ENCODE measurements around the gene FSTL5. TPM values are rescaled to one million over a fixed set of nuclear protein-coding genes. Genes with fewer than 3 reads are reported as not detected.

FSTL5 gene
- total RNA-seq, 8 experiments from 2014 or later, result 0.17 to 31.3 (median 3.0) TPM

GRCh38 chr4:161554372-161554990 lies 609.3 kb downstream of the FSTL5 start:
- no peaks in the 10 kb centered on the region for H3K4me1 ChIP-seq (replicated peaks in 1 of 2)
- no peak overlapping the region for H3K27ac ChIP-seq
- no peak overlapping the region for H3K4me3 ChIP-seq
- peak in 7 of 8 experiments; percentile 37 to 87 (median 74) for ATAC-seq (replicated peaks in 6 of 8)
- WGBS, 10 experiments, result 29 to 66% (median 37%) methylated on average over 3 to 5 of the region's 5 CpGs
- in situ Hi-C loops (cut with MboI; ENCODE audit: low pct_unique_long_range_greater_than_20kb in 2 of 9, low sequenced_read_pairs in 9 of 9, unreplicated experiment in 9 of 9), result loop anchor here in 2 of 9 experiments (25.0 kb wide), 1 partner anchor 608 kb away; the partner anchor contains the start of gene FSTL5 (in 2 of the 2)

- peak in 1 of 8 experiments; percentile 36 for ATAC-seq (replicated peaks in 6 of 8)
- WGBS, 10 experiments, result 41 to 90% (median 82%) methylated on average over 3 to 5 of the region's 5 CpGs; no CpG with 5 or more reads in 2 of the 10 experiments
- Histone ChIP-seq H3K4me3 (no peak overlapping the region), H3K27ac (no peak overlapping the region), H3K4me1 (replicated peaks in 1 of 2) (no peaks in the 10 kb centered on the region)
- in situ Hi-C loops (cut with MboI; ENCODE audit: low pct_unique_long_range_greater_than_20kb in 2 of 9, low sequenced_read_pairs in 9 of 9, unreplicated experiment in 9 of 9), result no loop called here
Observed at GRCh38 chr4:161546902-161547301, 616.9 kb downstream of the FSTL5 start.

GRCh38 chr4:161540265-161540664 lies 623.5 kb downstream of the FSTL5 start:
- H3K27ac ChIP-seq, result no peak overlapping the region
- ATAC-seq (replicated peaks in 6 of 8), result no peak
- WGBS, 10 experiments, result 20 to 100% (median 81%) methylated on average over 1 of the region's 1 CpG; no CpG with 5 or more reads in 2 of the 10 experiments
- H3K4me1 ChIP-seq (replicated peaks in 1 of 2), result no peaks in the 10 kb centered on the region
- no peak overlapping the region for H3K4me3 ChIP-seq
- in situ Hi-C loops (cut with MboI; ENCODE audit: low pct_unique_long_range_greater_than_20kb in 2 of 9, low sequenced_read_pairs in 9 of 9, unreplicated experiment in 9 of 9), result no loop called here

- no peak for ATAC-seq (replicated peaks in 6 of 8)
- H3K4me1 ChIP-seq (replicated peaks in 1 of 2), result no peaks in the 10 kb centered on the region
- H3K27ac ChIP-seq, result no peak overlapping the region
- in situ Hi-C loops (cut with MboI; ENCODE audit: low pct_unique_long_range_greater_than_20kb in 2 of 9, low sequenced_read_pairs in 9 of 9, unreplicated experiment in 9 of 9), result no loop called here
- no peak overlapping the region for H3K4me3 ChIP-seq
- WGBS, 10 experiments, result 5 to 94% (median 80%) methylated on average over 2 to 4 of the region's 4 CpGs; no CpG with 5 or more reads in 4 of the 10 experiments
Observed at GRCh38 chr4:161538941-161539340, 624.9 kb downstream of the FSTL5 start.

- in situ Hi-C loops (cut with MboI; ENCODE audit: low pct_unique_long_range_greater_than_20kb in 2 of 9, low sequenced_read_pairs in 9 of 9, unreplicated experiment in 9 of 9), result no loop called here
- Histone ChIP-seq H3K27ac (no peak overlapping the region), H3K4me3 (no peak overlapping the region), H3K4me1 (replicated peaks in 1 of 2) (no peaks in the 10 kb centered on the region)
- ATAC-seq (replicated peaks in 6 of 8), result no peak
- WGBS, 10 experiments, result 0 to 86% (median 38%) methylated on average over 1 of the region's 1 CpG; no CpG with 5 or more reads in 4 of the 10 experiments
Observed at GRCh38 chr4:161530710-161531109, 633.1 kb downstream of the FSTL5 start.

GRCh38 chr4:161525121-161525520 lies 638.7 kb downstream of the FSTL5 start:
- H3K4me1 ChIP-seq (replicated peaks in 1 of 2), result no peaks in the 10 kb centered on the region
- in situ Hi-C loops (cut with MboI; ENCODE audit: low pct_unique_long_range_greater_than_20kb in 2 of 9, low sequenced_read_pairs in 9 of 9, unreplicated experiment in 9 of 9), result no loop called here
- H3K27ac ChIP-seq, result no peak overlapping the region
- no peak for ATAC-seq (replicated peaks in 6 of 8)
- WGBS, 10 experiments, result 0 to 57% (median 25%) methylated on average over 1 of the region's 1 CpG; no CpG with 5 or more reads in 3 of the 10 experiments
- H3K4me3 ChIP-seq, result no peak overlapping the region

- H3K27ac ChIP-seq, result no peak overlapping the region
- WGBS, 10 experiments, result 0 to 100% (median 63%) methylated on average over 1 to 3 of the region's 3 CpGs; no CpG with 5 or more reads in 2 of the 10 experiments
- H3K4me3 ChIP-seq, result no peak overlapping the region
- in situ Hi-C loops (cut with MboI; ENCODE audit: low pct_unique_long_range_greater_than_20kb in 2 of 9, low sequenced_read_pairs in 9 of 9, unreplicated experiment in 9 of 9), result no loop called here
- peak in 2 of 8 experiments; percentile 28 to 56 for ATAC-seq (replicated peaks in 6 of 8)
- no peaks in the 10 kb centered on the region for H3K4me1 ChIP-seq (replicated peaks in 1 of 2)
Observed at GRCh38 chr4:161522031-161522430, 641.8 kb downstream of the FSTL5 start.

GRCh38 chr4:161519611-161520010 lies 644.2 kb downstream of the FSTL5 start:
- in situ Hi-C loops (cut with MboI; ENCODE audit: low pct_unique_long_range_greater_than_20kb in 2 of 9, low sequenced_read_pairs in 9 of 9, unreplicated experiment in 9 of 9), result no loop called here
- WGBS, 10 experiments, result 41 to 100% (median 94%) methylated on average over 1 to 2 of the region's 2 CpGs
- H3K4me1 ChIP-seq (replicated peaks in 1 of 2), result no peaks in the 10 kb centered on the region

GRCh38 chr4:161517941-161518340 lies 645.9 kb downstream of the FSTL5 start:
- ATAC-seq (replicated peaks in 6 of 8), result no peak

More at GRCh38 chr4:161519611-161520010, 644.2 kb downstream of the FSTL5 start:
- ATAC-seq (replicated peaks in 6 of 8), result no peak
- H3K4me3 ChIP-seq, result no peak overlapping the region
- H3K27ac ChIP-seq, result no peak overlapping the region

GRCh38 chr4:161505141-161505540 lies 658.7 kb downstream of the FSTL5 start:
- no peak for ATAC-seq (replicated peaks in 6 of 8)
- Histone ChIP-seq H3K27ac (no peak overlapping the region), H3K4me1 (replicated peaks in 1 of 2) (no peaks in the 10 kb centered on the region), H3K4me3 (no peak overlapping the region)
- in situ Hi-C loops (cut with MboI; ENCODE audit: low pct_unique_long_range_greater_than_20kb in 2 of 9, low sequenced_read_pairs in 9 of 9, unreplicated experiment in 9 of 9), result no loop called here
- WGBS, 10 experiments, result 42 to 100% (median 94%) methylated on average over 1 to 3 of the region's 3 CpGs; no CpG with 5 or more reads in 1 of the 10 experiments

More at GRCh38 chr4:161517941-161518340, 645.9 kb downstream of the FSTL5 start:
- Histone ChIP-seq H3K4me3 (no peak overlapping the region), H3K4me1 (replicated peaks in 1 of 2) (no peaks in the 10 kb centered on the region), H3K27ac (no peak overlapping the region)
- in situ Hi-C loops (cut with MboI; ENCODE audit: low pct_unique_long_range_greater_than_20kb in 2 of 9, low sequenced_read_pairs in 9 of 9, unreplicated experiment in 9 of 9), result no loop called here
- 44 to 89% (median 83%) methylated on average over 2 to 3 of the region's 3 CpGs; no CpG with 5 or more reads in 1 of the 10 experiments for WGBS, 10 experiments

GRCh38 chr4:161498155-161498554 lies 665.6 kb downstream of the FSTL5 start:
- in situ Hi-C loops (cut with MboI; ENCODE audit: low pct_unique_long_range_greater_than_20kb in 2 of 9, low sequenced_read_pairs in 9 of 9, unreplicated experiment in 9 of 9), result no loop called here
- H3K27ac ChIP-seq, result no peak overlapping the region
- H3K4me1 ChIP-seq (replicated peaks in 1 of 2), result no peaks in the 10 kb centered on the region
- ATAC-seq (replicated peaks in 6 of 8), result no peak
- no peak overlapping the region for H3K4me3 ChIP-seq

- WGBS, 10 experiments, result 0 to 100% (median 64%) methylated on average over 1 of the region's 1 CpG; no CpG with 5 or more reads in 1 of the 10 experiments
- ATAC-seq (replicated peaks in 6 of 8), result no peak
- in situ Hi-C loops (cut with MboI; ENCODE audit: low pct_unique_long_range_greater_than_20kb in 2 of 9, low sequenced_read_pairs in 9 of 9, unreplicated experiment in 9 of 9), result no loop called here
- H3K27ac ChIP-seq, result no peak overlapping the region
- H3K4me3 ChIP-seq, result no peak overlapping the region
- no peaks in the 10 kb centered on the region for H3K4me1 ChIP-seq (replicated peaks in 1 of 2)
Observed at GRCh38 chr4:161486461-161486860, 677.3 kb downstream of the FSTL5 start.

- no peak for ATAC-seq (replicated peaks in 6 of 8)
- Histone ChIP-seq H3K4me1 (replicated peaks in 1 of 2) (no peaks in the 10 kb centered on the region), H3K27ac (no peak overlapping the region), H3K4me3 (no peak overlapping the region)
- WGBS, 10 experiments, result 14 to 100% (median 86%) methylated on average over 1 to 4 of the region's 4 CpGs; no CpG with 5 or more reads in 1 of the 10 experiments
- in situ Hi-C loops (cut with MboI; ENCODE audit: low pct_unique_long_range_greater_than_20kb in 2 of 9, low sequenced_read_pairs in 9 of 9, unreplicated experiment in 9 of 9), result no loop called here
Observed at GRCh38 chr4:161466316-161466715, 697.5 kb downstream of the FSTL5 start.

- Histone ChIP-seq H3K4me3 (no peak overlapping the region), H3K27ac (no peak overlapping the region), H3K4me1 (replicated peaks in 1 of 2) (no peaks in the 10 kb centered on the region)
- no peak for ATAC-seq (replicated peaks in 6 of 8)
- in situ Hi-C loops (cut with MboI; ENCODE audit: low pct_unique_long_range_greater_than_20kb in 2 of 9, low sequenced_read_pairs in 9 of 9, unreplicated experiment in 9 of 9), result no loop called here
- 0 to 100% (median 80%) methylated on average over 1 to 2 of the region's 2 CpGs; no CpG with 5 or more reads in 1 of the 10 experiments for WGBS, 10 experiments
Observed at GRCh38 chr4:161463436-161463835, 700.4 kb downstream of the FSTL5 start.
